Testis (tissue), 3 donors: ENCODE data around the gene ZNF830. TPM values are rescaled to one million over a fixed set of nuclear protein-coding genes. Genes with fewer than 3 reads are reported as not detected.
A peak's percentile ranks its signal among the peaks of the same experiment; 100 is the strongest.

Experiments
- DNase-seq: peaks from one replicate; pipeline ENCODE4 v3.0.0-alpha.2; 2019
- H3K27ac ChIP-seq, 2 donors: fragments of 200-600 bp; sonication (generic); one replicate each; pipeline ENCODE4 v1.5.1; 2019
- H3K27me3 ChIP-seq: fragments of 200-600 bp; sonication (generic); one replicate; pipeline ENCODE4 v1.5.1; 2019
- H3K36me3 ChIP-seq: fragments of 200-600 bp; sonication (generic); one replicate; pipeline ENCODE4 v1.5.1; 2017; ENCODE audit warnings: low read depth; ENCODE audit errors: missing control alignments
- H3K4me1 ChIP-seq: fragments of 200-600 bp; sonication (generic); one replicate; pipeline ENCODE4 v1.5.1; 2019
- H3K4me3 ChIP-seq, 2 donors: fragments of 200-600 bp; sonication (generic); one replicate each; pipeline ENCODE4 v1.5.1; 2017 to 2019
- H3K9me3 ChIP-seq: fragments of 200-600 bp; sonication (generic); one replicate; pipeline ENCODE4 v1.5.1; 2017
- POLR2A ChIP-seq: fragments of 450-650 bp; IDR thresholded peaks from one replicate; pipeline ENCODE4 v1.6.1; 2017; ENCODE audit warnings: antibody characterized with exemption, mild to moderate bottlenecking, moderate library complexity
- WGBS, 2 donors: methylation state at CpG; one replicate each; pipeline ENCODE4 v1.1.5; 2018; 5-methylcytosine and 5-hydroxymethylcytosine counted together
- intact Hi-C: fragments of 100-400 bp; cut with DNase I; formaldehyde crosslinking; loops from one replicate; pipeline ENCODE4 v1.15.1; 2023; ENCODE audit warnings: low total_unique reads
- polyA plus RNA-seq: library from polyadenylated mRNA; stranded (reverse); fragments of 350-450 nt; fragmentation: Illumina TruSeq; extraction: RNeasy Lipid Tissue Mini Kit (QIAGEN cat#74804); gene quantifications from one replicate; pipeline ENCODE4 v1.2.3, GENCODE V29; 2014; ENCODE audit warnings: low read depth, low replicate concordance; ENCODE audit not compliant: insufficient read depth
- total RNA-seq, 2 donors: library from RNA; depleted of rRNA; stranded (reverse); fragments of >200 nt; gene quantifications; one replicate each; pipeline ENCODE4 v1.2.3, GENCODE V29; 2016
- TF ChIP-seq, protein P1 (sequence below), 3 experiments: fragments of 450-650 bp in 2 of 3; fragments of 200-600 bp in 1 of 3; sonication (generic) in 1 of 3; IDR thresholded peaks; one replicate each; pipeline ENCODE4 v1.5.1; 2016 to 2019; ENCODE audit warnings: antibody characterized with exemption in 3 of 3, mild to moderate bottlenecking in 2 of 3, moderate library complexity in 1 of 3

ZNF830 gene
- total and polyA plus RNA-seq, 3 donors from 2014 or later = 20.2 to 21.6 (median 20.6) TPM

DNA sequence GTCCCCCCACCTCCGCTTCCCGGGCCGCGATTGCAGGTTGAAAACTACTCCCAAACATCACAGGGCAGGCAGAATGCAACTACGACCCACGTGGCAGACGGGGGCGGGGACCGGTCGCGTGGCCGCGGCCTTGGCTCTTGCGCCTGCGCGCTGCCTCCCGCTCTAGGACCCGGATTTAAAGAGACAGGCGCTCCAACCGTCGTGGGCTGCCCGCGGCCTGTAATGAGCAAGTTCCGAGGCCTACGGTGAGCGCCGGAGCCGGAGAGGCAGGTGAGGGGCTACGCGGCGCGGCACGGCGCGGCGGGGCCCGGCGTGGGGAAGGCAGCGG, 19.0 kb downstream of the ZNF830 start, which contains the start of gene LIG3:
LIG3 (plus strand) TSS at position 160 of the 328 bp plus-strand sequence. CDS start 2,494 bp downstream, outside the sequence.
- intact Hi-C loops = no loop called here
- DNase-seq = peak; percentile 94
- 0% methylated on average over 4 to 30 of the region's 39 CpGs for WGBS, 2 donors
- Histone ChIP-seq H3K36me3 (no peaks in the 10 kb centered on the region), H3K9me3 (no peaks in the 10 kb centered on the region), H3K4me3 (peak within 1 kb of the TSS; percentile 87 to 89), H3K4me1 (peaks cover 11% of the 10 kb centered on the region), H3K27me3 (no peaks in the 10 kb centered on the region), H3K27ac (peak within 1 kb of the TSS; percentile 98 to 99)
- no peak for TF ChIP-seq POLR2A

DNA sequence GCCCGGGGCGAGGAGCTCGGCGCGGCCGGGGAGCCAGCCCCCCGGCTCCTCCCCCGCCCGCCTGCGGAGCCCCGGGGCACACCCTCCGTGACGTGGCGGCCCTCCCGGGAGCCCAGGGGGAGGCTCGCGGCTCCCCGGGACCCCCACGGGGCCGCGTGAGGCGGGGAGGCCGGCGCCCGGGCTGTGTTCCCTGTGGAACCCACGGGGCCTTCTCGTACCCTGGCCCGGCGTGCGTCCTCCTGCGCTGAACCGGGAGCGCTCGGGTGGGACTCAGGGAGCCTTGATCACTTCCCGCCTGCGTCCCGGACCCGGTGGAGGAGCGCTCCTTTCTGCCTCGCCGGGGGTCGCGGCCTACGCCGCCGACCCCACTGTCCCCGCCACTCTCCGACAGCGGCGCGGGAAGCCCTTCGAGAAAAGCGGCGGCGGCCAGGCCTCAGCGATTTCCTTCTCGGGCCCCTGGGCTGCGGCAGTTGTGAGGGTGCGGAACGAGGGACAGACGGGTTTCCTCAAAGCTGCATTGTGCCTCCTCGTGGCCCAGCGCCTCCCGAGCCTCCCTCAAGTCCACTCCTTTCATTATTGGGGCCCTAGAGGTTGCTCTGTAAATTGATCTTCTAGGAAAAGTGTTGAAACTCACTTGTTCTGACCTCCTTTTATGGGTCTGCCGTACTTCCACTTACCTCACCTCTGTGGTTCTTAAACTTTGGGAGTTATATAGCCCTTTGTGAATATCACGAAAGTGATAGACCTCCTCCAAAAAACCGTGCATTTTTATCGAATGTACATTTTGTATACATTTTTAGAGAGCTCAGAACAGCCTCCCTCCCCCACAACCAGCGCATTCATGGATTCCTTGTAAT, 19.6 kb downstream of the ZNF830 start:
- Histone ChIP-seq H3K9me3 (no peaks in the 10 kb centered on the region), H3K27me3 (no peaks in the 10 kb centered on the region), H3K36me3 (no peaks in the 10 kb centered on the region), H3K4me1 (peaks cover 11% of the 10 kb centered on the region), H3K4me3 (peak overlapping the region; percentile 87 to 89), H3K27ac (peak overlapping the region; percentile 98 to 99)
- WGBS, 2 donors = 0% methylated on average over 8 to 51 of the region's 69 CpGs
- DNase-seq = peak; percentile 83
- TF ChIP-seq, protein P1, sequence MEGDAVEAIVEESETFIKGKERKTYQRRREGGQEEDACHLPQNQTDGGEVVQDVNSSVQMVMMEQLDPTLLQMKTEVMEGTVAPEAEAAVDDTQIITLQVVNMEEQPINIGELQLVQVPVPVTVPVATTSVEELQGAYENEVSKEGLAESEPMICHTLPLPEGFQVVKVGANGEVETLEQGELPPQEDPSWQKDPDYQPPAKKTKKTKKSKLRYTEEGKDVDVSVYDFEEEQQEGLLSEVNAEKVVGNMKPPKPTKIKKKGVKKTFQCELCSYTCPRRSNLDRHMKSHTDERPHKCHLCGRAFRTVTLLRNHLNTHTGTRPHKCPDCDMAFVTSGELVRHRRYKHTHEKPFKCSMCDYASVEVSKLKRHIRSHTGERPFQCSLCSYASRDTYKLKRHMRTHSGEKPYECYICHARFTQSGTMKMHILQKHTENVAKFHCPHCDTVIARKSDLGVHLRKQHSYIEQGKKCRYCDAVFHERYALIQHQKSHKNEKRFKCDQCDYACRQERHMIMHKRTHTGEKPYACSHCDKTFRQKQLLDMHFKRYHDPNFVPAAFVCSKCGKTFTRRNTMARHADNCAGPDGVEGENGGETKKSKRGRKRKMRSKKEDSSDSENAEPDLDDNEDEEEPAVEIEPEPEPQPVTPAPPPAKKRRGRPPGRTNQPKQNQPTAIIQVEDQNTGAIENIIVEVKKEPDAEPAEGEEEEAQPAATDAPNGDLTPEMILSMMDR (IDR thresholded peaks at IDR 0.05) = peak in 2 of 3 experiments; percentile 13 to 35
- no peak for TF ChIP-seq POLR2A
- intact Hi-C loops = no loop called here

DNA sequence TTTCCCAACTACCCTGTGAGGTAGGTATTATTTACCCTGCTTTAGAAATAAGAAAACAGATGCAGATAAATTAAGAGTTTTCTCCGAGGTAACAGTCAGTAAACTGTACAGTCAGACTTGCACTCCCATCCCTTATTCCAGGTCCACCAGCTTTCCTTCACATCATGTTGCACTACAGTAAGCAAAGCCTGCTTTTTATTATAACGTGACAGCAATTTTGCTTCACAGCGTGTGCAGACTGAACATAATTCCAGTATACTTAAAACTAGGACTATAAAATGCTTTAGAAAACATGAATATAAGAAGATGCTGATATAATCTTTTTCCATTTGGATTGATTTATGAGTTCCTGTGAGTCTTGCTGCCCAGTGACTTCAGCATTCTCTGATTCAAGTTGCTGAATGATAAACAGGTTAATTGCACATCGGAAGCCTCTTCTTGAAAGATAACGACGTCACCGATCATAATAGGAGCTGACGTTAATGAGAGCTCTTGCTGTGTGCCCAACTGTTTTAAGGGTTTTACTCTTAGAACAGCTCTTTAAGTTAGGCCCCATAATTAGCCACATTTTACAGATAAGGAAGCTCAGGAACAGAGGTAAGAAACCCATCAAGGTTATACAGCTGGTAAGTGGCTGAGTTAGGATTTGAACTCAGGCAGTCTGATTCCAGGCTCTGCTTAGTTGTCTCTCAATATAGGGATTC, 20.4 kb downstream of the ZNF830 start:
- Histone ChIP-seq H3K4me3 (peak overlapping the region; percentile 87 to 89), H3K36me3 (no peaks in the 10 kb centered on the region), H3K4me1 (peaks cover 11% of the 10 kb centered on the region), H3K9me3 (no peaks in the 10 kb centered on the region), H3K27me3 (no peaks in the 10 kb centered on the region), H3K27ac (peak overlapping the region; percentile 98 to 99)
- intact Hi-C loops = no loop called here
- TF ChIP-seq, protein P1 (IDR thresholded peaks at IDR 0.05) = no peak
- no peak for TF ChIP-seq POLR2A
- WGBS, 2 donors = 7 to 8% methylated on average over 8 of the region's 8 CpGs
- no peak for DNase-seq

DNA sequence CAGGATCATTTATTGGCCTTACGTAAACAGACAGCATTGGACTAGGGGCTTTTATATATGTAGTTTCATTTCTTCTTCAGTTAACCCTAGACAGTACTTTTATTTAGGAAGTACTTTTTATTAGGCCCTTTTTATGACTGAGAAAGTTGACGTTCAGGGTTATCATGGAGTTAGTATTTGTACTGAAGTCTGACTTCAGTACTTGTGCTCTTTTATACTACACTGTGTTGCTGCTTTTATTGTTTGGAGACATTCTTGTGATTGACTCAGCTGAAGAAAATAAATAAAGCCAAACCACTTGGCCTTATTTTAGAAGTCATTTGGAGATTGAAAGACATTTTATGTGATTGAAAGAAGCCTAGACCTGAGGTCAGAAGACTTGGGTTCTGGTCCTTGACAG, 25.9 kb downstream of the ZNF830 start:
- H3K4me3 ChIP-seq = no peak overlapping the region
- H3K9me3 ChIP-seq = no peaks in the 10 kb centered on the region
- TF ChIP-seq, protein P1 (IDR thresholded peaks at IDR 0.05) = no peak
- TF ChIP-seq POLR2A = no peak
- H3K27ac ChIP-seq = no peak overlapping the region
- no peak for DNase-seq
- 79 to 85% methylated on average over 2 of the region's 2 CpGs for WGBS, 2 donors
- intact Hi-C loops = no loop called here
- H3K36me3 ChIP-seq = no peaks in the 10 kb centered on the region
- peaks cover under 1% of the 10 kb centered on the region for H3K4me1 ChIP-seq
- no peaks in the 10 kb centered on the region for H3K27me3 ChIP-seq

DNA sequence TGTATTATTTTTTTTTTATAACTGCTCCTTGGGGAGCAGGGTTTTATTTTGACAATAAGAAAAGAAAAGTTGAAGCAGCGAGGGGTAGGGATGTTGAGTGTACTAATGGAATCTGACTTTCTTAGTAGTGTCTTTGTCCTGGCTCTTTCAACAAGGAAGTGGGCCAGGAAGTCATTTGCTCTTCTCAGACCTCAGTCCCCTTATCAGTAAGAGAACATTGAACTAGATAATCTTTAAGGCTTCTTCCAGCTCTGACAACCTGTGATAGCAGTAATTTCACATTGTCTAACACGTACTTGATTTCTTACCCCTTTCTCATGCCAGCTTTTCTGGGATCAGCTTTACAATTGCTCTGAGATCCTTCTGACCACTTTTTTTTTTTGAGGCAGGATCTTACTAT, 27.3 kb downstream of the ZNF830 start:
- intact Hi-C loops = no loop called here
- DNase-seq = no peak
- no peak for TF ChIP-seq POLR2A
- TF ChIP-seq, protein P1 (IDR thresholded peaks at IDR 0.05) = no peak
- H3K27me3 ChIP-seq = no peaks in the 10 kb centered on the region
- no peaks in the 10 kb centered on the region for H3K4me1 ChIP-seq
- no peaks in the 10 kb centered on the region for H3K9me3 ChIP-seq
- H3K27ac ChIP-seq = no peak overlapping the region
- 76 to 80% methylated on average over 2 of the region's 2 CpGs for WGBS, 2 donors
- no peak overlapping the region for H3K4me3 ChIP-seq
- H3K36me3 ChIP-seq = no peaks in the 10 kb centered on the region
